Occipital lobe (tissue), 2 donors: Measurements from ENCODE around the gene WFIKKN2. TPM values are rescaled to one million over a fixed set of nuclear protein-coding genes. Genes with fewer than 3 reads are reported as not detected.

Source experiments
- DNase-seq: peaks from one replicate; lab custom pipeline; 2025; lab: John Stamatoyannopoulos, UW
- total RNA-seq: library from RNA; depleted of rRNA; stranded (reverse); fragments of >200 nt; gene quantifications from one replicate; pipeline ENCODE4 v1.2.3, GENCODE V29; 2014

Gene WFIKKN2
- total RNA-seq, 1 donor from 2014 or later = 3.7 TPM

GRCh38 chr17:50808413-50808812, 27.0 kb upstream of the WFIKKN2 start:
- DNase-seq = no peak

GRCh38 chr17:50808888-50809287, 26.5 kb upstream of the WFIKKN2 start:
- DNase-seq = no peak

- DNase-seq = no peak
Measured at GRCh38 chr17:50813583-50813982, 21.8 kb upstream of the WFIKKN2 start.

- DNase-seq = no peak
Measured at GRCh38 chr17:50815400-50815799, 20.0 kb upstream of the WFIKKN2 start.

GRCh38 chr17:50816271-50816670, 19.1 kb upstream of the WFIKKN2 start:
- no peak for DNase-seq

GRCh38 chr17:50816771-50817751, 18.3 kb upstream of the WFIKKN2 start:
- peak; percentile 15 for DNase-seq

GRCh38 chr17:50817838-50818237, 17.5 kb upstream of the WFIKKN2 start:
- no peak for DNase-seq

GRCh38 chr17:50818261-50818660, 17.1 kb upstream of the WFIKKN2 start:
- DNase-seq = no peak

- DNase-seq = no peak
Measured at GRCh38 chr17:50818921-50819657, 16.3 kb upstream of the WFIKKN2 start.

GRCh38 chr17:50820651-50821050, 14.7 kb upstream of the WFIKKN2 start:
- no peak for DNase-seq

GRCh38 chr17:50822550-50822949, 12.8 kb upstream of the WFIKKN2 start:
- DNase-seq = no peak

- DNase-seq = no peak
Measured at GRCh38 chr17:50824429-50824828, 11.0 kb upstream of the WFIKKN2 start.

GRCh38 chr17:50825188-50825587, 10.2 kb upstream of the WFIKKN2 start:
- DNase-seq = no peak

- DNase-seq = no peak
Measured at GRCh38 chr17:50828508-50829170, 6.7 kb upstream of the WFIKKN2 start.

- no peak for DNase-seq
Measured at GRCh38 chr17:50829332-50829731, 6.1 kb upstream of the WFIKKN2 start.

- no peak for DNase-seq
Measured at GRCh38 chr17:50830352-50830751, 5.0 kb upstream of the WFIKKN2 start.

GRCh38 chr17:50830994-50831393, 4.4 kb upstream of the WFIKKN2 start:
- DNase-seq = no peak

GRCh38 chr17:50831471-50831928, 3.9 kb upstream of the WFIKKN2 start:
- DNase-seq = no peak

- DNase-seq = no peak
Measured at GRCh38 chr17:50832267-50832863, 3.0 kb upstream of the WFIKKN2 start.

GRCh38 chr17:50832864-50833381, 2.5 kb upstream of the WFIKKN2 start:
- no peak for DNase-seq
